ENCODE measurements around the gene PIK3R2. TPM values are rescaled to one million over a fixed set of nuclear protein-coding genes. Genes with fewer than 3 reads are reported as not detected.

PIK3R2 gene
- total RNA-seq, 1 donor from 2014 or later = 11.5 TPM

- H3K27ac ChIP-seq (ENCODE audit: low read depth, low read length) = no peak overlapping the region
- no peak overlapping the region for H3K4me3 ChIP-seq (ENCODE audit: low read length in 3 of 3)
- peaks cover 0 to 6% (median 0%) of the 10 kb centered on the region in 3 donors for H3K36me3 ChIP-seq (ENCODE audit: control insufficient read depth in 3 of 3, insufficient read depth in 3 of 3, low read length in 3 of 3)
- no peaks in the 10 kb centered on the region for H3K9me3 ChIP-seq (ENCODE audit: control insufficient read depth in 3 of 3, low read length in 3 of 3)
- peaks cover 0 to 16% (median 0%) of the 10 kb centered on the region in 3 donors for H3K27me3 ChIP-seq (ENCODE audit: control insufficient read depth in 3 of 3, insufficient read depth in 3 of 3, low read length in 3 of 3)
- peaks cover 29 to 38% (median 32%) of the 10 kb centered on the region in 3 donors for H3K4me1 ChIP-seq (ENCODE audit: control insufficient read depth in 3 of 3, insufficient read depth in 3 of 3, low read length in 3 of 3)
- H3K9ac ChIP-seq (ENCODE audit: low read depth in 1 of 3, low read length in 3 of 3) = no peak overlapping the region
These were observed 39.1 kb upstream of the PIK3R2 start for GRCh38 chr19:18113827-18114226.

- Histone ChIP-seq H3K4me3 (ENCODE audit: low read length in 3 of 3) (no peak overlapping the region), H3K36me3 (ENCODE audit: control insufficient read depth in 3 of 3, insufficient read depth in 3 of 3, low read length in 3 of 3) (peaks cover 0 to 6% (median 0%) of the 10 kb centered on the region in 3 donors), H3K9me3 (ENCODE audit: control insufficient read depth in 3 of 3, low read length in 3 of 3) (no peaks in the 10 kb centered on the region), H3K4me1 (ENCODE audit: control insufficient read depth in 3 of 3, insufficient read depth in 3 of 3, low read length in 3 of 3) (peaks cover 31 to 37% (median 32%) of the 10 kb centered on the region in 3 donors), H3K27ac (ENCODE audit: low read depth, low read length) (no peak overlapping the region), H3K27me3 (ENCODE audit: control insufficient read depth in 3 of 3, insufficient read depth in 3 of 3, low read length in 3 of 3) (peaks cover 0 to 13% (median 0%) of the 10 kb centered on the region in 3 donors), H3K9ac (ENCODE audit: low read depth in 1 of 3, low read length in 3 of 3) (no peak overlapping the region)
These were observed 38.5 kb upstream of the PIK3R2 start for GRCh38 chr19:18114483-18114882.

- no peaks in the 10 kb centered on the region for H3K9me3 ChIP-seq (ENCODE audit: control insufficient read depth in 3 of 3, low read length in 3 of 3)
- peak overlapping the region; percentile 20 to 45 (median 39) for H3K9ac ChIP-seq (ENCODE audit: low read depth in 1 of 3, low read length in 3 of 3)
- no peaks in the 10 kb centered on the region for H3K27me3 ChIP-seq (ENCODE audit: control insufficient read depth in 3 of 3, insufficient read depth in 3 of 3, low read length in 3 of 3)
- H3K36me3 ChIP-seq (ENCODE audit: control insufficient read depth in 3 of 3, insufficient read depth in 3 of 3, low read length in 3 of 3) = peaks cover 0 to 7% (median 0%) of the 10 kb centered on the region in 3 donors
- H3K4me3 ChIP-seq (ENCODE audit: low read length in 3 of 3) = peak overlapping the region; percentile 64 to 66 (median 64)
- H3K4me1 ChIP-seq (ENCODE audit: control insufficient read depth in 3 of 3, insufficient read depth in 3 of 3, low read length in 3 of 3) = peaks cover 19 to 24% (median 20%) of the 10 kb centered on the region in 3 donors
- no peak overlapping the region for H3K27ac ChIP-seq (ENCODE audit: low read depth, low read length)
These were observed 35.6 kb upstream of the PIK3R2 start for GRCh38 chr19:18117364-18117691.

- Histone ChIP-seq H3K4me3 (ENCODE audit: low read length in 3 of 3) (peak overlapping the region; percentile 65 to 69 (median 66)), H3K27me3 (ENCODE audit: control insufficient read depth in 3 of 3, insufficient read depth in 3 of 3, low read length in 3 of 3) (no peaks in the 10 kb centered on the region), H3K4me1 (ENCODE audit: control insufficient read depth in 3 of 3, insufficient read depth in 3 of 3, low read length in 3 of 3) (peaks cover 20 to 24% (median 20%) of the 10 kb centered on the region in 3 donors), H3K36me3 (ENCODE audit: control insufficient read depth in 3 of 3, insufficient read depth in 3 of 3, low read length in 3 of 3) (peaks cover 0 to 12% (median 0%) of the 10 kb centered on the region in 3 donors), H3K27ac (ENCODE audit: low read depth, low read length) (no peak overlapping the region), H3K9me3 (ENCODE audit: control insufficient read depth in 3 of 3, low read length in 3 of 3) (no peaks in the 10 kb centered on the region), H3K9ac (ENCODE audit: low read depth in 1 of 3, low read length in 3 of 3) (peak overlapping the region; percentile 51 to 74 (median 53))
These were observed 35.1 kb upstream of the PIK3R2 start for GRCh38 chr19:18117692-18118378.

DNA sequence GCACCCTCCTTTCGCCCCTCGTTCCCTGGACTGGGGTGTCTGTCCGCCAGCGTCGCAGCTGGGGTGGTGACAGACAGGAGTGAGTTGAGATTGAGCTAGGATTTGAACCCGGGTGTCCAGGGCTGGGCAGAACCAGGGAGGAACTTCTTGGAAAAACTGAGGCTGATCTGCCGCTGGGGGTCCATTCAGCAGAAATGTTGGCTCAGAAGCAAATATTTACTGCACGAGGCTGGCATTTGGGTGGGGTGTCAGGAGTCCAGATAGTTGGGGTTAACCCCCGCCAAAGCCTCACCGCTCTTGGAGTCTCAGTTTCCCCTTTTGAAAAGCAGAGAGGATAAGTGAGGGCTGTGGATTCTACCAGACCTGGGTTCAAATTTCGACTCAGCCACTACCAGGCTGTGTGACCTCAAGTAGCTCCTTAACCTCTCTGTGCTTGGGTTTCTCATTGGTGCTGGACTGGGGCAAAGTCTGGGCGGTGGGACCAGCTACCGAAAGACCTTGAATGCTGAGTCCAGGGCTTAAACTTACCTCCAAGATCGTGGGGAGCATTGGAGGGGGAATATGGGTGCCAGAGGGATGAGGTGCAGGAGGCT lies 34.4 kb upstream of the PIK3R2 start:
- Histone ChIP-seq H3K4me1 (ENCODE audit: control insufficient read depth in 3 of 3, insufficient read depth in 3 of 3, low read length in 3 of 3) (peaks cover 20 to 24% (median 20%) of the 10 kb centered on the region in 3 donors), H3K36me3 (ENCODE audit: control insufficient read depth in 3 of 3, insufficient read depth in 3 of 3, low read length in 3 of 3) (peaks cover 0 to 15% (median 0%) of the 10 kb centered on the region in 3 donors), H3K27ac (ENCODE audit: low read depth, low read length) (no peak overlapping the region), H3K4me3 (ENCODE audit: low read length in 3 of 3) (peak overlapping the region; percentile 51 to 69 (median 65)), H3K9ac (ENCODE audit: low read depth in 1 of 3, low read length in 3 of 3) (peak overlapping the region; percentile 51 to 74 (median 53)), H3K9me3 (ENCODE audit: control insufficient read depth in 3 of 3, low read length in 3 of 3) (no peaks in the 10 kb centered on the region), H3K27me3 (ENCODE audit: control insufficient read depth in 3 of 3, insufficient read depth in 3 of 3, low read length in 3 of 3) (no peaks in the 10 kb centered on the region)

DNA sequence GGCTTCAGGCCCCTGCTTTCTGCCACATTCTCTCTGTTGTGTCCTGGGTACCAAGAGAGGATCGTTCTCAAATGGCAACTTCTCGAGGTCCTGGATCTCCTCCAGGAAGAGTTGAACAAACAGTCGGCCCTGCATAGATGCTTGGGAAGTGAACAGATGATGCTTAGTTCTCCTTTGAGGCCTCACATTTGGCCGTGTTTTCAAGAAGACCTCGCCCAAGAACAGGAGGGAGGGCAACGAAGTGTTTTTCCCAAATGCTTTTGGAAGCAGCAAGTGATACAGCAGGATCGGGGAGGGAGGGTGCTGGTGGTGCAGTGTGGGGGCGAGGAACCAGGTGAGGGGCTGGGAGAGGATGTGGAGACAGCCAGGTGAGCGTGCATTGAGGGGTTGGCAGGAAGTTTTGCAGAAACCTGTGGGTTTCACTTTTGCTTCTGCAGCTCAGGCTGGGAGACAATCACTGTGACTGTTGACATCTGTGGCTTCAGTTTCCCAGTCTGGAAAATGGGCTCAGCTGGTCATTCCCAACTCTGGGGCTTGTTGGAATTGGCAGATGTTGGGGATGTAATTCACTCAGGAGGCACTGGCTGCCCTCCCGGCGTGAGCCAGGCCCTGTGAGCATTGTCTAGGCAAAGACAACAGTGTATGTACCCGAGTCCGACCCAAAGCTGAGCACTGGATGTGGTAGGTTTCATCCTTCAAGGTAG lies 33.8 kb upstream of the PIK3R2 start:
- Histone ChIP-seq H3K9ac (ENCODE audit: low read depth in 1 of 3, low read length in 3 of 3) (peak overlapping the region in 1 of 3 donors; percentile 47), H3K4me1 (ENCODE audit: control insufficient read depth in 3 of 3, insufficient read depth in 3 of 3, low read length in 3 of 3) (peaks cover 20 to 24% (median 20%) of the 10 kb centered on the region in 3 donors), H3K36me3 (ENCODE audit: control insufficient read depth in 3 of 3, insufficient read depth in 3 of 3, low read length in 3 of 3) (peaks cover 0 to 14% (median 2%) of the 10 kb centered on the region in 3 donors), H3K27me3 (ENCODE audit: control insufficient read depth in 3 of 3, insufficient read depth in 3 of 3, low read length in 3 of 3) (no peaks in the 10 kb centered on the region), H3K9me3 (ENCODE audit: control insufficient read depth in 3 of 3, low read length in 3 of 3) (no peaks in the 10 kb centered on the region), H3K27ac (ENCODE audit: low read depth, low read length) (no peak overlapping the region), H3K4me3 (ENCODE audit: low read length in 3 of 3) (no peak overlapping the region)

- H3K4me3 ChIP-seq (ENCODE audit: low read length in 3 of 3) = no peak overlapping the region
- peaks cover 20 to 24% (median 20%) of the 10 kb centered on the region in 3 donors for H3K4me1 ChIP-seq (ENCODE audit: control insufficient read depth in 3 of 3, insufficient read depth in 3 of 3, low read length in 3 of 3)
- no peaks in the 10 kb centered on the region for H3K9me3 ChIP-seq (ENCODE audit: control insufficient read depth in 3 of 3, low read length in 3 of 3)
- H3K36me3 ChIP-seq (ENCODE audit: control insufficient read depth in 3 of 3, insufficient read depth in 3 of 3, low read length in 3 of 3) = peaks cover 0 to 19% (median 4%) of the 10 kb centered on the region in 3 donors
- no peaks in the 10 kb centered on the region for H3K27me3 ChIP-seq (ENCODE audit: control insufficient read depth in 3 of 3, insufficient read depth in 3 of 3, low read length in 3 of 3)
- H3K27ac ChIP-seq (ENCODE audit: low read depth, low read length) = no peak overlapping the region
- no peak overlapping the region for H3K9ac ChIP-seq (ENCODE audit: low read depth in 1 of 3, low read length in 3 of 3)
These were observed 33.3 kb upstream of the PIK3R2 start for GRCh38 chr19:18119717-18120105.

- Histone ChIP-seq H3K27me3 (ENCODE audit: control insufficient read depth in 3 of 3, insufficient read depth in 3 of 3, low read length in 3 of 3) (no peaks in the 10 kb centered on the region), H3K36me3 (ENCODE audit: control insufficient read depth in 3 of 3, insufficient read depth in 3 of 3, low read length in 3 of 3) (peaks cover 0 to 16% (median 4%) of the 10 kb centered on the region in 3 donors), H3K4me3 (ENCODE audit: low read length in 3 of 3) (no peak overlapping the region), H3K27ac (ENCODE audit: low read depth, low read length) (no peak overlapping the region), H3K4me1 (ENCODE audit: control insufficient read depth in 3 of 3, insufficient read depth in 3 of 3, low read length in 3 of 3) (peaks cover 20 to 24% (median 20%) of the 10 kb centered on the region in 3 donors), H3K9me3 (ENCODE audit: control insufficient read depth in 3 of 3, low read length in 3 of 3) (no peaks in the 10 kb centered on the region), H3K9ac (ENCODE audit: low read depth in 1 of 3, low read length in 3 of 3) (no peak overlapping the region)
These were observed 32.8 kb upstream of the PIK3R2 start for GRCh38 chr19:18120127-18120526.

DNA sequence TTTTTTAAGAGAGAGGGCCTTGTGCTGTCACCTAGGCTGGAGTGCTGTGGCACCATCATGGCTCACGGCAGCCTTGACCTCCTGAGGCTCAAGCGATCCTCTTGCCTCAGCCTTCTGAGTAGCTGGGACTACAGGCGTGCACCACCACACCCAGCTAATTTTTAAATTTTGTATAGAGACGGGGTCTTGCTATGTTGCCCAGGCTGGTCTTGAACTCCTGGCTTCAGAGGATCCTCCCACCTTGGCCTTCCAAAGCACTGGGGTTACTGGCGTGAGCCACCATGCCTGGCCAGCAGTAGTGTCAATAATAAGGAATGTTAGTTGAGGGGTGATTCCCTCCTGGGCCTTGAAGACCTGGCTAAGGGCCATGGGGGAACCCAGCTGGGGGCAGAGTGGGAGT lies 31.8 kb upstream of the PIK3R2 start:
- Histone ChIP-seq H3K27me3 (ENCODE audit: control insufficient read depth in 3 of 3, insufficient read depth in 3 of 3, low read length in 3 of 3) (no peaks in the 10 kb centered on the region), H3K36me3 (ENCODE audit: control insufficient read depth in 3 of 3, insufficient read depth in 3 of 3, low read length in 3 of 3) (peaks cover 0 to 16% (median 4%) of the 10 kb centered on the region in 3 donors), H3K9ac (ENCODE audit: low read depth in 1 of 3, low read length in 3 of 3) (no peak overlapping the region), H3K4me3 (ENCODE audit: low read length in 3 of 3) (no peak overlapping the region), H3K4me1 (ENCODE audit: control insufficient read depth in 3 of 3, insufficient read depth in 3 of 3, low read length in 3 of 3) (peaks cover 20 to 24% (median 20%) of the 10 kb centered on the region in 3 donors), H3K9me3 (ENCODE audit: control insufficient read depth in 3 of 3, low read length in 3 of 3) (no peaks in the 10 kb centered on the region), H3K27ac (ENCODE audit: low read depth, low read length) (no peak overlapping the region)
